DMS 273 treated with DMSO at 0.1 percent for 48 hours (cell line): ENCODE results near the gene SSC5D.

Experiments used
- DNase-seq: peaks from one replicate; lab custom pipeline; 2025; lab: John Stamatoyannopoulos, UW

The SSC5D gene

GRCh38 chr19:55554741-55555152 lies 66.5 kb downstream of the SSC5D start:
- DNase-seq, result no peak

GRCh38 chr19:55559684-55560083 lies 71.4 kb downstream of the SSC5D start:
- no peak for DNase-seq

GRCh38 chr19:55563261-55563690 lies 75.0 kb downstream of the SSC5D start:
- DNase-seq, result peak; percentile 27

- no peak for DNase-seq
Measured at GRCh38 chr19:55566823-55567222, 78.6 kb downstream of the SSC5D start.

GRCh38 chr19:55567708-55568328 lies 79.6 kb downstream of the SSC5D start:
- no peak for DNase-seq
